HEK293 (cell line): ENCODE measurements around the gene PCSK6.

Source experiments
- CTCF ChIP-seq: fragments of 450-650 bp; formaldehyde crosslinking; IDR thresholded peaks from 2 replicates; pipeline ENCODE4 v1.5.1; 2016; ENCODE audit warnings: missing biosample characterization, missing genetic modification characterization
- REST ChIP-seq: fragments of 450-650 bp; formaldehyde crosslinking; IDR thresholded peaks from 2 replicates; pipeline ENCODE4 v1.5.1; 2016; ENCODE audit warnings: missing biosample characterization, missing genetic modification characterization
- ZBTB48 ChIP-seq: fragments of 450-650 bp; formaldehyde crosslinking; IDR thresholded peaks from 2 replicates; pipeline ENCODE4 v1.5.1; 2016; ENCODE audit warnings: missing biosample characterization, missing genetic modification characterization
- ZNF274 ChIP-seq, 2 experiments: fragments of 200-500 bp in 1 of 2; fragments of 450-650 bp in 1 of 2; sonication (Bioruptor generic) in 1 of 2; formaldehyde crosslinking in 1 of 2; IDR thresholded peaks; 2 replicates each; pipeline versions ENCODE4 v1.5.1 to v1.6.1; 2014 to 2016; ENCODE audit warnings: borderline replicate concordance in 1 of 2, inconsistent platforms in 1 of 2, low read length in 1 of 2, missing biosample characterization in 1 of 2, missing genetic modification characterization in 1 of 2
- ZNF513 ChIP-seq: fragments of 450-650 bp; IDR thresholded peaks from 2 replicates; pipeline ENCODE4 v1.5.1; 2018; ENCODE audit warnings: missing biosample characterization, missing genetic modification characterization
- ZNF561 ChIP-seq: fragments of 450-650 bp; IDR thresholded peaks from 2 replicates; pipeline ENCODE4 v1.5.1; 2018; ENCODE audit warnings: missing biosample characterization, missing genetic modification characterization, borderline replicate concordance

- no peak for TF ChIP-seq CTCF (tag by site-specific recombination)
- TF ChIP-seq ZBTB48 = no peak
- no peak for TF ChIP-seq ZNF513
- TF ChIP-seq REST = no peak
- TF ChIP-seq ZNF561 (tag by site-specific recombination) = no peak
- TF ChIP-seq ZNF274 (IDR thresholded peaks at IDR 0.05; ENCODE audit: low read length) = no peak
- TF ChIP-seq ZNF274 (tag by site-specific recombination; IDR thresholded peaks at IDR 0.05; ENCODE audit: borderline replicate concordance) = no peak
These were observed 24.8 kb upstream of the PCSK6 start for GRCh38 chr15:101514318-101514717.
